ENCODE data around the gene ARAP2. TPM values are rescaled to one million over a fixed set of nuclear protein-coding genes. Genes with fewer than 3 reads are reported as not detected.

ARAP2 gene
- total RNA-seq, 1 donor from 2014 or later, result 57.2 TPM

DNA sequence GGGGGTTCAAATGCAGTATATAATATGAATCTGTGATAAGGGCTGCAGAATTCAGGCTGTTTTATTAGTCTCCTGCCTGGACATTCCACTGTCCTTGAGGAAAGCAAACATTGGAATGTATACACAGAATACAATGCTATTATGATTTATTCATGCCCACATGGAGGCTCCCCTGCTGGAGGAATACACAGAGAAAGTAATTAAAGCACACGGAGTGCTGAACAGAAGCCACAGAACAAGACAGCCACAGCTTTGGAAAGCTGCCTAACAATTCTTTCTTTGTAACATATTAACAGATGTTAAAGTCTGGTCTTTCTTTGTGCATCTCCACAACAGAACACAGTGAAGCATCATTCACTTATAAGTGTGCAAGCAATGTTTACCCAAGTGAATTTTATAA is 155.8 kb downstream of the ARAP2 start:
- DNase-seq, result no peak
- intact Hi-C loops (cut with DNase I), result no loop called here
- peaks cover 23% of the 10 kb centered on the region for H3K36me3 ChIP-seq
- H3K27me3 ChIP-seq, result no peaks in the 10 kb centered on the region
- ATAC-seq, result no peak
- TF ChIP-seq CTCF (IDR thresholded peaks at IDR 0.05), result no peak
- H3K4me3 ChIP-seq, result no peak overlapping the region
- no peaks in the 10 kb centered on the region for H3K4me1 ChIP-seq
- no peaks in the 10 kb centered on the region for H3K9me3 ChIP-seq
- H3K27ac ChIP-seq, result no peak overlapping the region

DNA sequence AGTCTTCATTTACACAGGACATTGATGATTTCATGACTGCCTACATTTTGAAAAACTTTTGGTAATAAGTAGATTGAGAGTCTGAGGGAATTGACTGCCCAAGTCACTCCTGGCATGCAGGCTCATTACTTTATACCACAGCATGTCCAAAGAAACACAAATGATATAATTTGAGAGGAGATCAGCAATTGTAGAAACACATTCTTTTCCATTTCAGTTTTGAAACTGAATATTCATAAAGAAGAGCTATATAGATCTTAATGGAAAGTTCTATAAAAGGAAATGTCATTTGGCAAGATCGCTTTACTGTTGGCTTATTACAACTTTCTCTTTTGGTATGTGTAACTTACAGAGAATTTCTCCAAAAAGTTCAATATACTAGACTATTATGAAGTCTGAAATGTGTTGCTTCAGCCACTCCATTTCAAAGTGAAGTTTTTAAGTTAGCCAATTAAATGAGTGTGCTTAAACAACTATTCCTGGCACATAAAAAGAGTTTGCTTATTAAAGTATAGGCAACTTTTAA is 158.0 kb downstream of the ARAP2 start:
- intact Hi-C loops (cut with DNase I), result no loop called here
- no peak for ATAC-seq
- Histone ChIP-seq H3K27ac (no peak overlapping the region), H3K4me1 (no peaks in the 10 kb centered on the region), H3K9me3 (no peaks in the 10 kb centered on the region), H3K27me3 (no peaks in the 10 kb centered on the region), H3K4me3 (no peak overlapping the region), H3K36me3 (peaks cover 35% of the 10 kb centered on the region)
- no peak for DNase-seq
- TF ChIP-seq CTCF (IDR thresholded peaks at IDR 0.05), result no peak

DNA sequence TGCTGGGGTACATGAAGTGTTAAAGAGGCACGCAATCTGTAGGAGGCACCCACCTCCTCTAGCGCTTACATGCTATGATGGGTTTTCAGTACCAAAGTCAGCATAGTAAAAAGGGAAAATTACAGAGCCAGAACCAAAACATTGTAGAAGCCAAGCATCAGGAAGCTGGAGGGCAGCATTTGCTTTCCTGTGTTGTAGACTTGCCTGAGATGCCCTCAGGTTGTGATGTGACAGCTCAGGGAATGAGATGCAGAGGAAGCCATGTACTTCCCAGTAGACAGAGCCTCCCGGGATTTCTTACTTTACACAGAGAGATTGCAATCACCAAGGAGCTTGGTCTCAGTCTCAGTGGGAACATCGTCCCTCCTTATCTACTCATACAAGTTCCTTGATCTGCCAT is 161.5 kb downstream of the ARAP2 start:
- H3K36me3 ChIP-seq, result peaks cover 39% of the 10 kb centered on the region
- intact Hi-C loops (cut with DNase I), result no loop called here
- no peak overlapping the region for H3K27ac ChIP-seq
- no peak for TF ChIP-seq CTCF (IDR thresholded peaks at IDR 0.05)
- no peak overlapping the region for H3K4me3 ChIP-seq
- H3K4me1 ChIP-seq, result no peaks in the 10 kb centered on the region
- H3K27me3 ChIP-seq, result no peaks in the 10 kb centered on the region
- no peak for DNase-seq
- ATAC-seq, result no peak
- H3K9me3 ChIP-seq, result no peaks in the 10 kb centered on the region

- Histone ChIP-seq H3K9me3 (no peaks in the 10 kb centered on the region), H3K36me3 (peaks cover 39% of the 10 kb centered on the region), H3K27me3 (no peaks in the 10 kb centered on the region), H3K4me1 (no peaks in the 10 kb centered on the region), H3K27ac (no peak overlapping the region), H3K4me3 (no peak overlapping the region)
- no peak for DNase-seq
- TF ChIP-seq CTCF (IDR thresholded peaks at IDR 0.05), result no peak
- intact Hi-C loops (cut with DNase I), result no loop called here
- no peak for ATAC-seq
Observed at GRCh38 chr4:36081185-36081584, 163.1 kb downstream of the ARAP2 start.

DNA sequence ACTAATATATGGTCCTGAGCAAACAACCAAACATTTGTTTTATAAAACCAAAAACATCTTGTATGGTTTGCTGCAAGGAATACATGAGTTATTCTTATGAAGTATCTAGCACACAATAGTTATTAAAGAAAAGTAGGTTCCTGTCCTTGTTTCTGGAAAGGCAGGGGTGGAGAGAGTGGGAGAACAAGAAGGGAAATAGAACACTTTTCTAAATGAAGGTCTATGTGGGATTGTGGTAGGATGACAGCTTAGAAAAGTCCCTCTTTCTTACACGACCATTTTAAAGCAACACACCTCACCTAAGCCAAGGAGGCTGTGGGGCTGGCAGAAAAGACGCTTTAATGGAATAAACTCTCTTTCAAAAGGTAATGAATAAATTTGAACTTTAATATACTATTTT is 164.6 kb downstream of the ARAP2 start:
- H3K27ac ChIP-seq, result no peak overlapping the region
- ATAC-seq (no peak), DNase-seq (no peak)
- H3K4me1 ChIP-seq, result no peaks in the 10 kb centered on the region
- intact Hi-C loops (cut with DNase I), result no loop called here
- no peaks in the 10 kb centered on the region for H3K27me3 ChIP-seq
- no peaks in the 10 kb centered on the region for H3K9me3 ChIP-seq
- H3K4me3 ChIP-seq, result no peak overlapping the region
- peaks cover 39% of the 10 kb centered on the region for H3K36me3 ChIP-seq
- no peak for TF ChIP-seq CTCF (IDR thresholded peaks at IDR 0.05)

GRCh38 chr4:36078319-36078718 is 166.0 kb downstream of the ARAP2 start:
- Histone ChIP-seq H3K4me3 (no peak overlapping the region), H3K27me3 (no peaks in the 10 kb centered on the region), H3K27ac (no peak overlapping the region), H3K9me3 (no peaks in the 10 kb centered on the region), H3K4me1 (no peaks in the 10 kb centered on the region), H3K36me3 (peaks cover 39% of the 10 kb centered on the region)
- no peak for TF ChIP-seq CTCF (IDR thresholded peaks at IDR 0.05)
- intact Hi-C loops (cut with DNase I), result no loop called here
- DNase-seq, result no peak
- no peak for ATAC-seq
